Activated CD4-positive, alpha-beta T cell treated with anti-CD3 and anti-CD28 coated beads, Interleukin-10, Interleukin-2, amounts not matched to agents 100 ng/mL and 50 ng/mL, durations not matched to agents 16 hours and 8 hours (primary cell): ENCODE measurements around the gene FCER2.

Experiments
- DNase-seq: peaks from one replicate; pipeline ENCODE4 v3.0.0-alpha.2; 2020

FCER2 gene

DNA sequence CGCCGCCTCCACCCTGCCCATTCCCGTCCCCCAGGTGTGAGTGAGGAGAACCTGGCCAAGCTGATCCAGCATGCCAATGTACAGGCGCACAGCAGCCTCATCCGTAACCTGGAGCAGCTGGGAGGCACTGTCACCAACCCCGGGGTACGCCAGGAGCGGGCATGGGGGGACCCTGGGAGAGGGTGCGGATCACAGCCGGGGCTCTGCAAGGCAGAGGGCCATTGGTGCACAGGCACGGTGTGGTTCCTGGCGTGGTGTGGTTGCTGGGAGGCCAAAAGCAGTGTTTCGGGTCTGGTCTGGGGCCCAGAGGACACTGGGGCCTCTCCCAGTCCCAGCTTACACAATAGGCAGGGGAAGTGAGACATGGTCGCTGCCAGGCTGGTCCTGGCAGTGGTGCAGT lies 56.8 kb downstream of the FCER2 start:
- no peak for DNase-seq

DNA sequence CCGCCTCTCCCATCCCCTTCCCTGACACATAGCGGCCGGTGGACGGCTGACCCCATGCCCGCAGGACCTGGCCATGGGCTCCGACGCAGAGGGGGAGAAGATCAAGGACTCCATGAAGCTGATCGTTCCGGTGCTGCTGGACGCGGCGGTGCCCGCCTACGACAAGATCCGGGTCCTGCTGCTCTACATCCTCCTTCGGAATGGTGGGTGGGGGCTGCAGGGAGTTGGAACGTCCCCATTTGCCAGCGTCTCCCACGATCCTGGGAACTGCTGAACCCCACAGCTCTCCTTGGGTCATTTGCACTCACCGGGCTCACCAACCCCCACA lies 57.4 kb downstream of the FCER2 start:
- no peak for DNase-seq

DNA sequence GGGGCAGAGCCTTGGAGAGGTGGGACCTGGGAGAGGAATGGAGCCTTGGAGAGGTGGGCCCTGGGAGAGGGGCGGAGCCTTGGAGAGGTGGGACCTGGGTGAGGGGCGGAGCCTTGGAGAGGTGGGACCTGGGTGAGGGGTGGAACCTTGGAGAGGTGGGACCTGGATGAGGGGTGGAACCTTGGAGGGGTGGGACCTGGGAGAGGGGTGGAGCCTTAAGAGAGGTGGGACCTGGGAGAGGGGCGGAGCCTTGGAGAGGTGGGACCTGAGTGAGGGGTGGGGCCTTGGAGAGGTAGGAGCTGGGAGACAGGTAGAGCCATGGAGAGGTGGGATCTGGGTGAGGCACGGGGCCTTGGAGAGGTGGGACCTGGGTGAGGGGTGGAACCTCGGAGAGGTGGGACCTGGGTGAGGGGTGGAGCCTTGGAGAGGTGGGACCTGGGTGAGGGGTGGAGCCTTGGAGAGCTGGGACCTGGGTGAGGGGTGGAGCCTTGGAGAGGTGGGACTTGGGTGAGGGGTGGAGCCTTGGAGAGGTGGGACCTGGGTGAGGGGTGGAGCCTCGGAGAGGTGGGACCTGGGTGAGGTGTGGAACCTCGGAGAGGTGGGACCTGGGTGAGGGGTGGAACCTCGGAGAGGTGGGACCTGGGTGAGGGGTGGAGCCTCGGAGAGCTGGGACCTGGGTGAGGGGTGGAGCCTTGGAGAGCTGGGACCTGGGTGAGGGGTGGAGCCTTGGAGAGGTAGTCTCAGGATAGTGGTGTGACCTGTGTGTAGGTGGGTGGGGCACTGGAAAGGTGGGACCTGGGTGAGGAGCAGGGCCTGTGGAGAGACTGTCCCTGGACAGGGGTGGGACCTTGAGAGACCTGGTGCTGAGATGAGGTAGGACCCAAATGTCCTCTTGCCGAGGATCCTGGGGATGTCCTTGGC lies 58.0 kb downstream of the FCER2 start:
- DNase-seq, result peak; percentile 32

DNA sequence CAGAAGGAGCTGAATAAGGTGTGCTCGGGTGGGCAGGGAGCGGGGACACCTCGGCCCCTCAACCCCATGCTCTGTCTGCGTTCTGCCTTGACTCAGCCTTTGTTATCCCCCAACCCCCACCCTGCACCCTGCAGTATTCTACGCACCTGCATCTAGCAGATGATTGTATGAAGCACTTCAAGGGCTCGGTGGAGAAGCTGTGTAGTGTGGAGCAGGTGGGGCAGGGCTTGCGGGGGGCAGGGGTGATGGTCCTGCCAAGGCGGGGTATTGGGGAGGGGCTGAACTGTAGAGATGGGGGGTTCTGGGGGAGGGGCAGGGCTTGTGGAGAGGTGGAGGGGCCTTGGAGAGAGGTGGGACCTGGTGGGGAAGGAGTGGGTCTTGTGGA lies 58.9 kb downstream of the FCER2 start:
- no peak for DNase-seq

DNA sequence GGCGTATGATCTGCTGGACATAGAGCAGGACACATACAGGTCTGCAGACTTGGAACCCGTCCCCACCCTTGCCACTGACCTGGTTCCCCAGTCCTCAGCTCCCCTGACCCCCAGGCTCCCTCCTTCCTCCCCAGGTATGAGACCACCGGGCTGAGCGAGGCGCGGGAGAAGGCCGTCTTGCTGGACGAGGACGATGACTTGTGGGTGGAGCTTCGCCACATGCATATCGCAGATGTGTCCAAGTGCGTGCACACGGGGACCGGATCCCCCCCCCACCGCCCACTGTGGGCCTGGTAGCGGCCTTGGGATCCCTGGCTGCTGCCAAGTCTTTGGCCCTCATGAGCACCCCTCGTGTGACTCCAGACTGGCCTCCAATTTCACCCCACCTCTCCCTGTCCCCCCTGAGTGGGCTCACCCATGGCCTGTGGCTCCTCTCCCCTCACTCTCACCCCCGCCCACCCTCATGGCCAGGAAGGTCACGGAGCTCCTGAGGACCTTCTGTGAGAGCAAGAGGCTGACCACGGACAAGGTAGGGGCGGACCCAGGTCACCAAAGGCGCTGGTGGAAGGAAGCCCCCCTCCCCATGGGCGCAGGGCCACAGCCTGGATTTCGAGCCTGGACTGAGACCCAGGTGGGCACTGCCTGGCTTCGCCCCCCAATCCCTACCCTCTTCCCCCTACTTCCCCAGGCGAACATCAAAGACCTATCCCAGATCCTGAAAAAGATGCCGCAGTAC lies 59.5 kb downstream of the FCER2 start:
- no peak for DNase-seq

DNA sequence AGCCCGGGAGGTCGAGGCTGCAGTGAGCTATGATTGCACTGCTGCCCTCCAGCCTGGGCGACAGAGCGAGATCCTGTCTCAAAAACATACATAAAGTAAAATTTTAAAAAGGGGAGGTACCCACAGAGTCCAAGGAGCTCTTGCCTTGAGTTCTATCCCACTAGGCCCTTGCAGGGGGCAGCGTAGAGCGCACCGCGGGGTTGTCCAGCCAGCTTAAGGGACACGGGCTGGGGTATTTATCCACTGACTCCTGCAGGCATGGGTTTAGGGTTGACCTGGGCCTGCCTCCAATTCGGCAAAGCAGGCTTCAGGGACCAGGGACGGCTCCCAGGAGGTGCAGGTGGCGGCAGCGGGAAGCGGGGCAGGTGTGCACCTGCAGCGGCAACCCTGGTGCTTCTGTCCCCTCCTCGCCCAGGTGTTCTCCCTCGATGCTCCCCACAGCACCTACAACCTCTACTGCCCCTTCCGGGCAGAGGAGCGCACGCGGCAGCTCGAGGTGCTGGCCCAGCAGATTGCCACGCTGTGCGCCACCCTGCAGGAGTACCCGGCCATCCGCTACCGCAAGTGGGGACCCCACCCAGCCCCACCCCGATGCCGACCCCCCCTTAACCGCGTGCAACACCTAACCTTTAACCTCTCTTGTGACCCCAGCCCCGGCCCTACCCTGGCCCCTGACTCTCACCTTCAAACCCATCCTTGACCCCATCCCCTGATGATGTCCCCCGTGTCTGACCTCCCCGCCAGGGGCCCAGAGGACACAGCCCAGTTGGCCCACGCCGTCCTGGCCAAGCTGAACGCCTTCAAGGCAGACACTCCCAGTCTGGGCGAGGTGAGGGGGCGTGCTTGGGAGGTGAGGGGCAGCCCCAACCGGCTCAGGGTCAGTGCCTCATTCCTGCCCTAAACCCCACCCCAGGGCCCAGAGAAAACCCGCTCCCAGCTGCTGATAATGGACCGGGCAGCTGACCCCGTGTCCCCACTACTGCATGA lies 60.3 kb downstream of the FCER2 start:
- DNase-seq, result no peak

DNA sequence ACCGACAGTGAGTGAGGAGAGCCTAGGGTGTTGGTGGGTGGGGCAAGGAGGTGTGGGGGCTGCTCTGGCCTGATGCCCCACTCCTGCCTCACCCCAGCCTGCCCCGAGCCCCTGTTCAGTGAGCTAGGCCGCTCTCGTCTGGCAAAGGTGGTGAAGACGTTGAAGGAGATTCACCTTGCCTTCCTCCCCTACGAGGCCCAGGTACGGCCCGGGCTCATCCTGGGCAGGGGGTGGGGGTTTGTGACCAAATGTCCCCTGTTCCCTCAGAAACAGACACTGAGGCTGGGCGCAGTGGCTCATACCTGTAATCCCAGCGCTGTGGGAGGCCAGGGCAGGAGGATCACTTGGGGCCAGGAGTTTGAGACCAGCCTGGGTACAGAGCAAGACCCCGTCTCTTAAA lies 61.1 kb downstream of the FCER2 start:
- no peak for DNase-seq

DNA sequence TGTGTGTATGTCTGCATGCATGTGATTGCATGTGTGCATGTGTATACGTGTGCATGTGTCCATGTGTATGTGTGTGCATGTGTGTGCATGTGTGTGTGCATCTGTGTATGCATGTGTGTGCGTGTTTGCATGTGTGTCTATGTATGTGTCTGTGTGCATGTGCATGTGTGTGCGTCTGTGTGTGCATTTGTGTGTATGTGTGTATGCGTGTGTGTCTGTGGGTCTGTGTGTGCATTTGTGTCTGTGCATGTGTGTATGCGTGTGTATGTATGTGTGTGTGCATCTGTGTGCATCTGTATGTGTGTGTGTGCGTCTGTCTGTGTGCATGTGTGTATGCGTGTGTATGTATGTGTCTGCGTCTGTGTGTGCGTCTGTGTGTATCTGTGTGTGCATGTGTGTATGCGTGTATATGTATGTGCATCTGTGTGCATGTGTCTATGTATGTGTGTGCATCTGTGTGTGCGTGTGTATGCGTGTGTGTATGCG lies 62.0 kb downstream of the FCER2 start:
- no peak for DNase-seq

DNA sequence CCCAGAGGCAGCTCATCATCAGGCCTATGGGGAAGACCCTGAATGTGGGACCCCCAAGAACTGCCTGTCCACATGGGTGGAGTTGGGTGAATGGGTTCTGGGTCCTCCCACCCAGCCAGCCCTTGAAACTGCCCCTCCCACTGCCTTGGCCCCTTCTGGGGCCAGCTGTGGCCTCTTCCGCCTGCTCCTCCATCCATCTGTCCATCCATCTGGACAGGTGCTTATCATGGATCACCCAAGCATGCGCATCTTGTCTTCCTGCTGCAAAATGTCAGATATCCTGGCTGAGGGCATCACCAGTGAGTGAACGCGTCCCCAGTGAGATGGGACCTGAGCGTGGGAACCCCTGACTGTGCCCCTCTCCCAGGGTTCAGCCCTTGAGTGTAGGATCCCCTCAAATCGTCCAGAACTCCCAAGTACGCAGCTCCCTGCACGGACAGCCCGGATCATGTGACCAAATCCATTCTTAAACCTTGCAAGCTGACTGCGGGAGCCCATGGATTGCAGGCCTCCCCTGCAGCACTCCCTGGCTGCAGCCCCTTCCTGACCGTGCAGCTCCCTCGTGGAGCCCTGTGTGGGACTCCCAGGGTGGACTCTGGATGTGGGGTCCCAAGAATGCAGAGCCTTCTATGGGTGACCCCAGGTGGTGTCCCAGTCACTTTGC lies 63.0 kb downstream of the FCER2 start:
- no peak for DNase-seq
